Astrocyte of the spinal cord (primary cell): Measurements from ENCODE around the gene RTP3.

Source experiments
- DNase-seq: peaks from one replicate; pipeline ENCODE4 v3.0.0; 2011; ENCODE audit warnings: low read depth, low spot score
- H3K4me3 ChIP-seq: 2 replicates; pipeline ENCODE4 v1.5.1; 2011; ENCODE audit warnings: low read depth, mild to moderate bottlenecking, low read length, moderate library complexity
- CTCF ChIP-seq: IDR thresholded peaks from 2 replicates; pipeline ENCODE4 v1.5.1; 2012; ENCODE audit warnings: low read depth, mild to moderate bottlenecking, low read length, inconsistent platforms
- in situ Hi-C: cut with HindIII; loops from 2 replicates; pipeline ENCODE4 v1.10.0; 2017; ENCODE audit warnings: low sequenced_read_pairs

Gene RTP3

DNA sequence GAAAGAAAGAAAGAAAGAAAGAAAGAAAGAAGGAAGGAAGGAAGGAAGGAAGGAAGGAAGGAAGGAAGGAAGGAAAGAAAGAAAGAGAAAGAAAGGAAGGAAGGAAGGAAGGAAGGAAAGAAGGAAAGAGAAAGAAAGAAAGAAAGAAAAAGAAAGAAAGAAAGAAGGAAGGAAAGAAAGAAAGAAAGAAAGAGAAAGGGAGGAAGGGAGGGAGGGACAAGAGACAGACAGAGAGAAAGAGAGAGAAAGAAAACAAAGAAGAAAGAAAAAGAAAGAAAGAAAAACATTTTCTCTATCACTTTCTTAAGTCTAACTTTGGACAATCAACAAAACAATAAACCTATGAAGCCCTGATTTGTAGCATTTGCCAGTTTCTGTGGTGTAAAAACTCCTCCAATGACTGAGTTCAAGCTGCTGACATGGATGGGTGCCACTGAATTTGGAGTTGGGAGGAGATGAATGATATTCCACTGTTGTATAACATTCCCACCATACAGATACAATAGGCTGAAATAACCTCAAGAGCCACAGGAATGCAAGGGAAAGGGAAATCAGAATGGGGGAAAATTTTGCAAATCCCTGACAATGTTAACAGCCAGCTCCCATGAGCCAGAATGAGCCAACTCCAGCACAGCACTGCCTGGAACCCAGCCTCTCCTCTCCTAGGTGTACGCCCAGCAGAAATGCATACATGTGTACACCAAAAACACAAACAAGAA lies 15.0 kb upstream of the RTP3 start:
- in situ Hi-C loops = no loop called here
- H3K4me3 ChIP-seq = no peak overlapping the region
- peak; percentile 72 for DNase-seq
- no peak for TF ChIP-seq CTCF

- TF ChIP-seq CTCF = no peak
- no peak for DNase-seq
- no peak overlapping the region for H3K4me3 ChIP-seq
- in situ Hi-C loops = no loop called here
Observed at GRCh38 chr3:46483825-46484224, 14.0 kb upstream of the RTP3 start.

DNA sequence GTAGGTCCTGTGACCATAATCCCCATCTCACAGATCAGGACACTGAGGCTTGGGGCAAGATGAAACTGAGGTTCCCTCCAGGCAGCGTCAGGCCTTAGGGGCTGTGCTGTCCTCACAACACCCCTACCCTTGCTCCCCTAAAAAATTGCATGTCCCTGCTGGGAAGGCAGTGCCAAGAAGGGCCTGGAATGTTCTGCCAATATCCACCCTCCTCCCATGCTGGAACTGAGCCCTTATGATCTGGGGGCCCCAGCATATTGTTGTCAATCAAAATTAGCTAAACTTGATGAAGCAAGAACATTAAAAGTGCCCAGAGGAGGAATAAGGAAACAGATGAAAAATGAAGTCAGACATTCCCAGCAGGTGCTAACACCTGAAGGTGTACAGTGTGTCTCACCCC lies 13.4 kb upstream of the RTP3 start:
- H3K4me3 ChIP-seq = no peak overlapping the region
- no peak for TF ChIP-seq CTCF
- DNase-seq = no peak
- in situ Hi-C loops = no loop called here

DNA sequence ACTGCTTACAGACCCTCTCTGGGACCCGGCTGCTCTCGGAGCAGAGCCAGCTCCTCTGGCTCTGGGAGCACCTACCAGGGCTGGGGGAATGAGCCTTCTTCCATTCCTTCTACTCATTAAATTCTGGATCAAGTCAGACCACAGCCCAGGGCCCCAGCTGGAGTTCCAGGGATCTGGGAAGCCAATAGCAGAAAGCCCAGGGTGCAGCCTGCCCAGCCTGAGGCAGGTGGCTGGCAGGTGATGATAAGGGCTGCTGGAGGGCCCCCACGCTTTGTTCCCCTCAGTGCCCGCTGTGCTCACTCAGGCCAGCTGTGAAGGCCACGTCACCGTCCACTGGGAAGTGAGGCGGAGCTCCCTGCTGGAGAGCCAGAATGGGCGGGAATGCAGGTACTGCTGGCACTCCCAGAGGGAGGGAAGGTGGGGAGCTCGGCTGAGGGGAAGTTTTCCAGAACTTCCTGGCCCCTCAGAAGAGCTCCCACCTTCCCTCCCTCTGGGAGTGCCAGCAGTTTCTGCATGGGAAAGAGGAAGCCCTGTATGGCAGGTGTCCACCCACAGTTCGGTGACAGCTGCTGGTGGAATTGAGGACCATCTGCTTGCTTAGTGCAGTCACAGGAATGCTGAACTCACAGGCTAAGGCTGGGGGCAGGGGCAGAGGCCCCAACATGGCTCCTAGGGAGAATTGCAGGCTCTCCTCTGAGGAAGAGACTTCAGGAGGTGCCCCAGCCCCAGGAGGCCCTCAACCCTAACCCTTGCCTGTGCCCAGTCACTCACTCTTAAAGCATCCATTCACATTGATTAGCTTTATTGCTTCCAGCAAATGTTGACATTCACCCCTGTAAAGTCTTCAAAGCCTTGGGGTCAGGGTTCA lies 12.6 kb upstream of the RTP3 start:
- no peak for TF ChIP-seq CTCF
- in situ Hi-C loops = no loop called here
- H3K4me3 ChIP-seq = no peak overlapping the region
- no peak for DNase-seq

- no peak for DNase-seq
- no peak overlapping the region for H3K4me3 ChIP-seq
- no peak for TF ChIP-seq CTCF
- in situ Hi-C loops = no loop called here
Observed at GRCh38 chr3:46485779-46486175, 12.0 kb upstream of the RTP3 start.

- DNase-seq = peak; percentile 86
- in situ Hi-C loops = no loop called here
- TF ChIP-seq CTCF = peak; percentile 100
Observed at GRCh38 chr3:46488735-46489361, 8.9 kb upstream of the RTP3 start.

More at GRCh38 chr3:46488735-46489361, 8.9 kb upstream of the RTP3 start:
- H3K4me3 ChIP-seq = no peak overlapping the region
